Osteoblast (primary cell): ENCODE data around the gene ETFDH. TPM values are rescaled to one million over a fixed set of nuclear protein-coding genes. Genes with fewer than 3 reads are reported as not detected.
"Not testable (repeated sequence)": the region's sequence is repeated elsewhere in the genome, so short reads cannot be mapped to it uniquely, and the experiment has no call there.

ENCODE experiments used
- DNase-seq: peaks from one replicate; pipeline ENCODE4 v3.0.0; 2011; ENCODE audit warnings: low spot score, mixed read lengths; ENCODE audit not compliant: insufficient read length; ENCODE audit errors: missing footprints
- H2AFZ ChIP-seq: 2 replicates; pipeline ENCODE4 v1.6.0; 2011; ENCODE audit warnings: mild to moderate bottlenecking, low read length
- H3K27ac ChIP-seq: 2 replicates; pipeline ENCODE4 v1.5.1; 2011; ENCODE audit warnings: mild to moderate bottlenecking, low read depth, low read length, moderate library complexity
- H3K27me3 ChIP-seq: 2 replicates; pipeline ENCODE4 v1.6.0; 2012; ENCODE audit warnings: mild to moderate bottlenecking, control low read depth, inconsistent platforms, low read length, moderate library complexity; ENCODE audit not compliant: insufficient read depth
- H3K36me3 ChIP-seq: 2 replicates; pipeline ENCODE4 v1.5.1; 2011; ENCODE audit warnings: mild to moderate bottlenecking, low read length, control low read depth, moderate library complexity; ENCODE audit not compliant: insufficient read depth
- H3K4me1 ChIP-seq: 2 replicates; pipeline ENCODE4 v1.5.1; 2011; ENCODE audit warnings: mild to moderate bottlenecking, low read length, control low read depth, moderate library complexity; ENCODE audit not compliant: insufficient read depth
- H3K4me2 ChIP-seq: 2 replicates; pipeline ENCODE4 v1.6.0; 2011; ENCODE audit warnings: mild to moderate bottlenecking, low read length; ENCODE audit not compliant: insufficient read depth
- H3K4me3 ChIP-seq: fragments of 200-600 bp; sonication (generic); 3 replicates; pipeline ENCODE4 v1.5.1; 2012; ENCODE audit warnings: mild to moderate bottlenecking, low read length, inconsistent platforms; ENCODE audit not compliant: insufficient read depth
- H3K79me2 ChIP-seq: 2 replicates; pipeline ENCODE4 v1.6.0; 2012; ENCODE audit warnings: mild to moderate bottlenecking, low read length, control low read depth, inconsistent platforms; ENCODE audit not compliant: insufficient read depth
- H3K9me3 ChIP-seq: 2 replicates; pipeline ENCODE4 v1.5.1; 2011; ENCODE audit warnings: low read depth, low read length, control low read depth
- H4K20me1 ChIP-seq: 2 replicates; pipeline ENCODE4 v1.6.0; 2012; ENCODE audit warnings: mild to moderate bottlenecking, low read length, control low read depth; ENCODE audit not compliant: insufficient read depth
- total RNA-seq: library from RNA; depleted of rRNA; stranded (reverse); fragments of >200 nt; gene quantifications from 2 replicates; pipeline ENCODE4 v1.2.3, GENCODE V29; 2012
- TF ChIP-seq, protein P1 (sequence below): IDR thresholded peaks from 2 replicates; pipeline ENCODE4 v1.5.1; 2011; ENCODE audit warnings: mild to moderate bottlenecking, low read depth, low read length, moderate library complexity; ENCODE audit errors: extremely low read depth

Gene ETFDH
- total RNA-seq, 1 donor, result 29.0 TPM

DNA sequence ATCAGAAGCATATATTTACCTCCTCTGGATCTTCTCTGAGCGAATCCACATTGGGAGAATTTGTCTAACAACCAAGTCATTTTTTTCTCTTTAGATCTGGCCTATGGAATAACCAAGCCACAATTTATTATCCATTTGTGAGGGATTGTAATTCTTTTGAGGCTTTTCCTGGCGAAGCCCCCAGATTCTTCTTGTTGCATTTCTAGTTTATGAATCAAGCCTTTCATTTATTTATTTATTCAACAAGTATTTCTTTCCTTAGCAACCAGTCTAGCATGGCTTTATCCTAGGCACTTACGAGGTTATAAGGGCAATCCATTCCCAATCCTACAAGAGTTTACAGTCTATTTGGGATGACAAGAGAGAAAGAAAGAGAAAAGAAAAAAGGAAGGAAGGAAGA lies 78.3 kb downstream of the ETFDH start:
- peak; percentile 97 for DNase-seq
- H3K4me2 ChIP-seq, result no peak overlapping the region
- TF ChIP-seq, protein P1, sequence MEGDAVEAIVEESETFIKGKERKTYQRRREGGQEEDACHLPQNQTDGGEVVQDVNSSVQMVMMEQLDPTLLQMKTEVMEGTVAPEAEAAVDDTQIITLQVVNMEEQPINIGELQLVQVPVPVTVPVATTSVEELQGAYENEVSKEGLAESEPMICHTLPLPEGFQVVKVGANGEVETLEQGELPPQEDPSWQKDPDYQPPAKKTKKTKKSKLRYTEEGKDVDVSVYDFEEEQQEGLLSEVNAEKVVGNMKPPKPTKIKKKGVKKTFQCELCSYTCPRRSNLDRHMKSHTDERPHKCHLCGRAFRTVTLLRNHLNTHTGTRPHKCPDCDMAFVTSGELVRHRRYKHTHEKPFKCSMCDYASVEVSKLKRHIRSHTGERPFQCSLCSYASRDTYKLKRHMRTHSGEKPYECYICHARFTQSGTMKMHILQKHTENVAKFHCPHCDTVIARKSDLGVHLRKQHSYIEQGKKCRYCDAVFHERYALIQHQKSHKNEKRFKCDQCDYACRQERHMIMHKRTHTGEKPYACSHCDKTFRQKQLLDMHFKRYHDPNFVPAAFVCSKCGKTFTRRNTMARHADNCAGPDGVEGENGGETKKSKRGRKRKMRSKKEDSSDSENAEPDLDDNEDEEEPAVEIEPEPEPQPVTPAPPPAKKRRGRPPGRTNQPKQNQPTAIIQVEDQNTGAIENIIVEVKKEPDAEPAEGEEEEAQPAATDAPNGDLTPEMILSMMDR, result no peak
- H3K9me3 ChIP-seq, result no peaks in the 10 kb centered on the region
- peaks cover 23% of the 10 kb centered on the region for H3K4me1 ChIP-seq
- H2AFZ ChIP-seq, result no peak overlapping the region
- H3K4me3 ChIP-seq, result no peak overlapping the region
- peak overlapping the region; percentile 58 for H3K27ac ChIP-seq
- no peaks in the 10 kb centered on the region for H3K79me2 ChIP-seq
- H3K36me3 ChIP-seq, result no peaks in the 10 kb centered on the region
- no peaks in the 10 kb centered on the region for H4K20me1 ChIP-seq
- no peaks in the 10 kb centered on the region for H3K27me3 ChIP-seq

DNA sequence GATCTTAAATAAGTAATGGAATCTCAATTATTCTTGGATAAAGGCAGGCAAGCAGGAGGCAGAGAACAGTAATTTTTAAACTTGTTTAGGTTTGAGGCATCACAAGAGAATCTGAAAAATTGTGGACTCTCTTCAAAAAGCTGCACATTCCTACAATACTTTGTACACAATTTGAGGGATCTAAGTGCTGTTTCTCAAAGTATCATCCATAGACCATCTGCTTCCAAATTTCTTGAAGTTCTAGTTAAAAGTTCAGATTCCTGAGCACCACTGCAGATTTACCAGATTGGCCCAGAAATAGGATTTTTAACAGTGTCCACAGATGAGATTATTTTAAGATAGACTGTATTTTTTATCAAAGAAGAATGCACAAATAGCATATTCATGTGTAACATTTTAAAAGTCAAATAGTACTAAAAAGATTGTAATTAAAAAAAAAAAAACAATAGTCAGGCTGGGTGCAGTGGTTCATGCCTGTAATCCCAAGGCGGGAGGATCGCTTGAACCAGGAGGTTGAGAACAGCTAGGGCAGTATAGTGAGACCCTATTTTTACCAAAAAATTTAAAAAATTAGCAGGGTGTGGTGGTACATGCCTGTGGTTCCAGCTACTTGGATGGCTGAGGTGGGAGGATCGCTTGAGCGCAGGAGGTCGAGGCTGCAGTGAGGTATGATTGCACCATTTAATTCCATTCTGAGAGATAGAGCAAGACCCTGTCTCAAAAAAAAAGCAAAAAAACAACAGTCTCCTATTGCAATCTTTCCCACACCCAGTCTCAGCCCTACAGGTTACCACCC lies 82.5 kb downstream of the ETFDH start:
- no peak overlapping the region for H3K4me3 ChIP-seq
- peak overlapping the region; percentile 23 for H3K27ac ChIP-seq
- H3K27me3 ChIP-seq, result no peaks in the 10 kb centered on the region
- TF ChIP-seq, protein P1, result no peak
- H3K79me2 ChIP-seq, result no peaks in the 10 kb centered on the region
- no peak for DNase-seq
- H3K4me2 ChIP-seq, result no peak overlapping the region
- no peaks in the 10 kb centered on the region for H3K9me3 ChIP-seq
- H4K20me1 ChIP-seq, result no peaks in the 10 kb centered on the region
- peaks cover 20% of the 10 kb centered on the region for H3K4me1 ChIP-seq
- H2AFZ ChIP-seq, result no peak overlapping the region
- H3K36me3 ChIP-seq, result no peaks in the 10 kb centered on the region

DNA sequence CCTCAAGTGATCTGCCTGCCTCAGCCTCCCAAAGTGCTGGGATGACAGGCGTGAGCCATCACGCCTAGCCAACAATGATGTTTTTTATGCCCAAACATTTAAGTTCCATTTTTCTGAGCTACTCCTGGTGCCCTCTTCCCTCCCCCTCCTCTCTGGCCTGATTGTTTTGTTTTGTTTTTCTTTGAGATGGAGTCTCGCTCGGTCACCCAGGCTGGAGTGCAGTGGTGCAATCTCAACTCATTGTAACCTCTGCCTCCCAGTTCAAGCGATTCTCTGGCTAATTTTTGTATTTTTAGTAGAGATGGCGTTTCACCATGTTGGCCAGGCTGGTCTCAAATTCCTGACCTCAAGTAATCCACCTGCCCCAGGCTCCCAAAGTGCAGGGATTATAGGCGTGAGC lies 83.7 kb downstream of the ETFDH start:
- H3K4me3 ChIP-seq, DNase-seq, H3K36me3 ChIP-seq: not testable (repeated sequence)

DNA sequence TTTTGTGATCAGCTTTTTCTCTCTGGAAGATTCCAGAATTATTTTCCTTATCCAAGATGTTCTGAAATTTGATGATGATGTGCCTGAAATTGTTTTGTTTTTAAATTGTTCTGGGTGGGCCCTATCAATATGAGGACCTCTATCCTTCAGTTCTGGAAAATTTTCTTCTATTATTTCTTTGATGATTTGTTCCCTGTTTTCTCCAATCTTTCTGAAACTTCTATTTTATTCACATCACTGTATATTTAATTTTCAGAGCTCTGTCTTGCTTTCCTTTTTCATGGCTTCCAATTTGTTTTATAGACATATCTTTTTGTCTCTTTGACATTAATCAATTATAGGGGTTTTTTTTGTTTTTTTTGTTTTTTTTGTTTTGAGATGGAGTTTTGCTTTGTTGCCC lies 84.5 kb downstream of the ETFDH start:
- no peak overlapping the region for H3K27ac ChIP-seq
- no peaks in the 10 kb centered on the region for H3K27me3 ChIP-seq
- H3K4me1 ChIP-seq, result peaks cover 24% of the 10 kb centered on the region
- no peak overlapping the region for H2AFZ ChIP-seq
- DNase-seq, result no peak
- no peaks in the 10 kb centered on the region for H3K79me2 ChIP-seq
- no peaks in the 10 kb centered on the region for H3K36me3 ChIP-seq
- H4K20me1 ChIP-seq, result no peaks in the 10 kb centered on the region
- no peak overlapping the region for H3K4me2 ChIP-seq
- TF ChIP-seq, protein P1, result no peak
- H3K4me3 ChIP-seq, result no peak overlapping the region
- no peaks in the 10 kb centered on the region for H3K9me3 ChIP-seq

More for the DNA sequence above, 83.7 kb downstream of the ETFDH start:
- not testable (repeated sequence) for H3K27me3 ChIP-seq, H3K79me2 ChIP-seq, H4K20me1 ChIP-seq, H3K9me3 ChIP-seq, H3K27ac ChIP-seq, H3K4me2 ChIP-seq, H2AFZ ChIP-seq
- peaks cover 17% of the 10 kb centered on the region for H3K4me1 ChIP-seq
